Cerebellar nuclear complex (tissue), 1 donor: ENCODE measurements around the gene TAAR2.
"Not testable (repeated sequence)": the region's sequence is repeated elsewhere in the genome, so short reads cannot be mapped to it uniquely, and the experiment has no call there.

Experiments used
- DNase-seq, 2 experiments: peaks; one replicate each; lab custom pipeline; 2025; lab: John Stamatoyannopoulos, UW

Gene TAAR2, protein sequence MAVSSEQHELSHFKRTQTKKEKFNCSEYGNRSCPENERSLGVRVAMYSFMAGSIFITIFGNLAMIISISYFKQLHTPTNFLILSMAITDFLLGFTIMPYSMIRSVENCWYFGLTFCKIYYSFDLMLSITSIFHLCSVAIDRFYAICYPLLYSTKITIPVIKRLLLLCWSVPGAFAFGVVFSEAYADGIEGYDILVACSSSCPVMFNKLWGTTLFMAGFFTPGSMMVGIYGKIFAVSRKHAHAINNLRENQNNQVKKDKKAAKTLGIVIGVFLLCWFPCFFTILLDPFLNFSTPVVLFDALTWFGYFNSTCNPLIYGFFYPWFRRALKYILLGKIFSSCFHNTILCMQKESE

DNA sequence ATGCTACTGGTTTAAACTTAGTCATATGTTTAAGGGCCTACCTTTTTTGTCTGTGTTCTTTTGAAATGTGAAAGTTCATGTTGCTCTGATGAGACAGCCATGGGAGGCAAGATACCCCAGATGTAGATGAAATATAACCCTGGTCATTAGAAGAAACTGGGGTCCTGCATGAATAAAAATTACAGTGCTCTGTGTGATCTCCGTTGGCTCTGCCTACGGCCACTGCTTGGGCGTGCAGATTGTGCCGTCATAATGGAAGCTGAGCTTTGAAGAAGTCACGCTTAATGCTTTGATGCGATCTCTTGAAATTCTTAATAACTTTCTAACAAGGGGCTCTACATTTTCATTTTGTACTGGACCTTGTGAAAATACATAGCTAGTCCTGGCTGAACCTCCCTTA is at the start of gene TAAR2:
Gene TAAR2, minus strand, starts transcription at position 101 of the 400 bp plus-strand sequence. Its CDS starts 0 bp downstream, at position 101.
- DNase-seq: no peak

DNA sequence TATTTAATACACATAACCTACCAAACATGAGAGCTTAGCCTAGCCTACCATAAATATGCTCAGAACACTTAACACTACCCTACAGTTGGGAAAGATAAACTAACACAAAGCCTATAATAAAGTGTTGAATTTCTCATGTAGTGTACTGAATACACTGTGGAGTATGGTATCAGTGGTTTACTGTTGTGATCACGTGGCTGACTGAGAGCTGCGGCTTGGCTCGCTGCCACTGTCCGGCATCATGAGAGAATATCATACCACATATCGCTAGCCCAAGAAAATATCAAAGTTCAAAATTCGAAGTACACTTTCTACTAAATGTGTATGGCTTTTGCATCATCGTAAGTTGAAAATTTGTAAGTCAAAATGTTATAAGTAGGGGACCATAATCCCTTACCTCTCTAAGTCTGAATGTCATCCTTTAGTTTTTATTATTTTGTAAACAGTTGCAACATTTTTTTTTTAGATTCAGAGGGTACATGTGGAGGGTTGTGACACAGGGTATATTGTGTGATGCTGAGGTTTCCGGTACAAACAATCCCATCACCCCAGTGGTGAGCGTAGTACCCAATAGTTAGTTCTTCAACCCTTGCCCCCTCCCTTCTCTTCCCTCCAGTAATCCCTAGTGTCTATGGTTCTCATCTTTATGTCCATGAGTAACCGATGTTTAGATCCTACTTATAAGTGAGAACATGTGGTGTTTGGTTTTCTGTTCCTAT is 49.5 kb upstream of the TAAR2 start:
- no peak for DNase-seq

DNA sequence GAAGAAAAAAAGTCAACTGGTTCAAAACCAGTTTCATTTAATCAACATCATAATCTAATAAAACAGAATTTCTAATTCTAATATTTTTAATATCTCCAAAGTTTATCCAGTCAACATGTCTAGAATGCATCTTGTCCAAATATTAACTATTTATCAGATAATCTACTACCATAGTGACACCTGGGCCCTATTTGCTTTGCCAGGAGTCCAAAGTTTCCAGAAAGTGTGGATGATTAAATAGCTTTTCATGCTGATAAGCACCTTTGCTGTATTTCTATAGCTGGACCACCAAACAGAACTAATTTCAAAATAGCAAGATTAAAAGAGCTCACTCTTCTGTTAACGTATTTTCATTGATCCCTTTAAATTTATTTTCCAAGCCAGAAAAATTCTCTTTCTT is 47.2 kb upstream of the TAAR2 start:
- no peak for DNase-seq

DNA sequence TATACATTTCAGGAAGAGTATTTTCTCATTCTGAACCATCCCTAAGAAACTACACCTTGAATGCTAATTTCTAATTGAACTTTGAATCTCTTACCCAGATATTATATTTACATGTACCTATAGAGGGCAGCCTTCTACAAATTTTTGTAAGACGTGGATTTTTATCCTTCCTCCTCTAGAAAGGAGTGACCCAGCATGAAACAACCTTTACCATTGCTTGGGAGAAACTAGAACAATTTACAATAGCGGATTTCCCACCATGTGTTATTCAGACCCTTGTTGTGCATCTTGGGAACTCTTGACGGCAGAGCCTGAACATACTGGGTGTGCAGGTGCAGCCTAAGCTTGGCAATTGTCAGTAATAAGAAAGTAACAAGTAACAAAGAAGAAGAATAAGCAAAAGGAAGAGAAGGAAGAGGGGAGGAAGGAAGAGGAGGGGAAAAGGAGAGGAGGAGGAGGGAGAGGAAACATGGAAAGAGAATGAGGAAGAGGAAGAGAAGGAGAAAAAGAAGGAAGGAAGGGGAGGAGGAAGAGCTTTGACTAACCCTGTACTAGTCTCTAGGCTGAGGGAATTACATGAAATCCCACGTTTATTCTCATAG is 45.7 kb upstream of the TAAR2 start:
- DNase-seq: no peak

DNA sequence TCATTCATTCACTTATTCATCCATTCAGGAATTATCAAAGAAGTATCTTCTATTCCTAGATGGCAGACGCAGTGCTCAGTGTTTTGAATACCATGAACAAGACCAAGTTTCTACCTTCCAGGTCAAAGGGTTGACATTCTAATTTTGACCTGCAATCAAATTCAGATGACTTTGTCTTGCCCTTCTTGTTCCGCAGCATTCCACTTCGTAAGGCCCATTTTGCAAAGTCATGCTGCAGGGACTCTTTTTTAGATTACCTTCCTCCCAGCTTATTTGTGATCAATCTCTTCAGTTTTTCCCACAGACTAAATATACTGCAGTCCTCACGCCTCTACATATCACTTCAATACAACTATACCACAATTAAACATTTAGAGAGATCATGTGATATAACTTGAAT is 42.0 kb upstream of the TAAR2 start:
- DNase-seq: no peak

DNA sequence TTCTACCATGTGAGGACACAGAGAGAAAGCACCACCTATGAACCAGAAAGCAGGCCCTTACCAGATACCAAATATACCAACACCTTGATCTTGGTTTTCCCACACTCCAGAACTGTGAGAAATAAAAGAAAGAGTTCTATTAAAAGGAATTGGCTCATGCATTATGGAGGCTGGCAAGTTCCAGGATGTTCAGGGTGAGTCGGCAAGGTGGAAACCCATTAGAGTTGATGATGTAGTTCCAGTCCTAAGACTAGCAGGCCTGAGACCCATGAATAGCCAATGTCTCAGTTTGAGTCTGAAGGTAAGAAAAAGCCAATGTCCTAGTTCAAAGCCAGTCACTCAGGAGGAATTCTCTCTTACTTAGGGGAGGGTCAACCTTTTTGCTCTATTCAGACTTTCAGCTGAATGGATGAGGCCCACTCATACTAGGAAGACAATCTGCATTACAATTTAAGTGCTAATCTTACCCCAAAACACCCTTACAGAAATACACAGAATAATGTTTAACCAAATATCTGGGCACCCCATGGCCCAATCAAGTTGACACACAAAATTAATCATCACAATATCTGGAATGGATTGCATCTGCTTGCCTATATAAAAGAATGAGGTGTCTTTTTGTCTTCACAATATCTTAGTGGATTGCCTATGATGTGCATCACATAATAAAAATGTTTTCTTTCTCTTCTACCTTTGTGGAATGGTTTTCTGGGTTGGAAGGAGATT is 40.4 kb upstream of the TAAR2 start:
- DNase-seq: no peak

DNA sequence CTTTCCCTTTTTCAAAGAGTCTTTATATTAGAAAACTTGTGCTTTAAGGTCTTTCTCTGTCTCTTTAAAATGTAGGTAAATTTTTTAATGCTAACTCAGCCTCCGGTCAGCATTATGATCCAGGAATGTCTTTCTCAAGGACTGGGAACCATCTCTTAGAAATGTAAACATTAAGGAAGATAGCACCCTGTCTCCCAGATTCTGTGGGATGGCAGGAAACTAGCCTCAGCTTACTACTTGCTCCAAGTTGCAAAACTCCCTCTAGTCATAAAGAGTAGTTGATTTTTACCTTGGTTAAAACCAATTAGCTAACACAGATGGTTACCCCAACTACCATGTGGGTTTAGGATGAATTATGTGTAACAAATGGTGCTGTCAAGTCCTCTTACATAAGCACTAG is 39.6 kb upstream of the TAAR2 start:
- DNase-seq: no peak

DNA sequence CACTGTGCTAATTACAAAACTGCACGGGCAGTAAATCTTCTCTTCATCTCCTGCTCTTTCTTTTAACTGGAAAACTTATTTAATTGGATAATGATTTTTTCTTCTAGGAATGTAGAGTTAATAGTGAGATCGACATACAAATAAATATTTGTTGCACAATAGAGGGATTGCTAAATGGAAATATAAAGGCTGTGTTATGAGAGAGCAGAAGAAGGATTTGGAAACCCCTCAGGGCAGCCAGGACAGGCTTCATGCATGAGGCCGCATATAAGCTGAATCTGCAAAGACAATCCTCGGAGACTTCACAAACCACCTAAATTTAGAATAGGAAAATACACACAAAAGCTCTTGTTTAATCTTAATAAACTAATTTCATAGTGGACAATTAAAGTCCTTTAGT is 37.8 kb upstream of the TAAR2 start:
- no peak for DNase-seq

DNA sequence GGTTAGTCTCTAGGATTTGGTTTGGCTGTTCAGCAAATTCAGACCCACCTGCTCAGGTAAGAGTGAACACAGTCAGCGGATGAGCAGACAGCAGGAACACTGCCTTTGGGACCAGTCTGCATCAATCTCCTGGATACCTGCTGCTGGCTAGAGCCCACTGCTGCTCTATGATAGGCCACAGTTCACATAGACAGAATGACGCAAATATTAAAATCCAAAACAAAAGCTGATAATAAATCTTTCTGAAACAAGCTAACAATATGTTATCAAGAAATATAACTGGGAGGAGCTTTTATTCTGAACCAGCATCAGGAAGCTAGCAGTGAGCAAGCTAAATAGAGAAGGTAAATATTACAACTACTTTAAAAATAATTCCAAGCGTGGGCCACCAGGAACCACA is 35.0 kb upstream of the TAAR2 start, which contains the start of gene TAAR1:
Gene TAAR1, minus strand, starts transcription at position 101 of the 400 bp plus-strand sequence. CDS start 13,179 bp downstream, outside the sequence.
- DNase-seq: no peak

DNA sequence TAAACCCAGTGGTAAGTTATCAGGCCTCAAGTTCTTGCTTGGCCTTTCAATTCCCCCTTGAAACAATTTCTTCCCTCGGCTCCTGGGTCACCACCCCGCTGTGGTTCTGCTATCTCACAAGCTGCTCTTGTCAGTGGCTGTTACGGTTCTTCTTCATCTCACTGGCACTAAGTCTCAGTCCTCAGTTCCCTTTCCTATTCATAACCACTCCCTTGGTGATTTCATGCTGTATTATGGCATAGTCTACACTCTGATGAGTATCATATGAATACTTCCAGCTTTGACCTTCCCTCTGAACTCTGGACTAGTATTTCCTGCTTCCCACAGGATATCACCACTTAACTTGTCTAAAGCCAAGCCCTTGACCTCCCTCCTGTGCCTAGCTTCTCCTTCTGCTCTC is 27.0 kb upstream of the TAAR2 start:
- no peak for DNase-seq

DNA sequence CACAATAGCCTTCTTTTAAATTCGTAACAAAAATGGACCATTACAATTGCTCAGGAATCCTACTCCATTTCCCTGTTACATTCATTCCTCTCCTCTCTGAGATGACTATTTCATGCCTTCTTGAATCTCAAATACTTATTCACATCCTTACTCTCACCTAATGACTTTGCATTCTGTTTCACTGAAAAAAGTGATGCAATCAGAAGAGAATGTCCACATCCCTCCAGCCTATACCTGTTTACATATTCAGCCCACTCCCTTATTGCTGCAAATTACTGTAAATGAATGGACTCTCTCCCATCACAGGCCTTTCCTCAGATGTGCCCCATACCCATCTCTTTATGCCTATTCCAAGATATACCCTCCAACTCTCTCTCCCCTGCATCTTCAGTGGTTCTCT is 26.4 kb upstream of the TAAR2 start:
- no peak for DNase-seq

DNA sequence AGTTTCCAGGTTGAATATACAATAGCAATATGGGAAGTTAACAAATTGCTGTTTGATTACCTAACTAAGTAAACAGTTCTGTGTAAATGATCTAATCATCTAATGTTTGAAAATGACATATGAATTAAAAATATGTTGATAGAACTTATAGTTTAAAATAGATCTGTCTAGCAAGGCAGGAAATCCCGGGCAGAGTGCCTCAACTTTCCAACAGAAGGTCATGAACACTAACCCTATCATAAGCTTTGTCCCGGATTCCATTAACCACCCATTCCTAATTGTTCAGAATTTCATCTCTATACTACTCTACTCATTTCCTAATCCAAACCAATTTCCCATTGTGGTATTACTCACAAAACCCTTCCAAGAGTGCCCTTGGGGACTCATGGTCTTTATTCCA is 24.8 kb upstream of the TAAR2 start:
- DNase-seq: no peak

DNA sequence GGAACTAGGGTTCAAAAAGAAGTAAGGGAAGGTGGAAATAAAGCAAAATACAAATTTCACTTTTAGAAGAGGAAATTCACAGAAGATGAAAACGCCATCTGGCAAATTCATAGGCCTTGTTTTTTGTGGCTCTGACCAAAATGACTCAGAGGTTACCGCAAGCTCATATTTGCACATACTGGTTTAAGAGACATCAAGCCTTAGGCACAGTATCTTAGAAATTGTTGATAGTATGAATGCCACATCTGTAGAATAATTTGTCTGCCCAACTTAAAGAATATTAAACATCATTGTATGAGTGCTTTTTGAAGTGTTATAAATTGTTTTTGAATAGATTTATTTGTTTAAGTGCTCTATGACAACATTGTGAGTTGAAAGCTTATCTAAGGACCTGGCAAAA is 24.3 kb upstream of the TAAR2 start:
- DNase-seq: no peak

DNA sequence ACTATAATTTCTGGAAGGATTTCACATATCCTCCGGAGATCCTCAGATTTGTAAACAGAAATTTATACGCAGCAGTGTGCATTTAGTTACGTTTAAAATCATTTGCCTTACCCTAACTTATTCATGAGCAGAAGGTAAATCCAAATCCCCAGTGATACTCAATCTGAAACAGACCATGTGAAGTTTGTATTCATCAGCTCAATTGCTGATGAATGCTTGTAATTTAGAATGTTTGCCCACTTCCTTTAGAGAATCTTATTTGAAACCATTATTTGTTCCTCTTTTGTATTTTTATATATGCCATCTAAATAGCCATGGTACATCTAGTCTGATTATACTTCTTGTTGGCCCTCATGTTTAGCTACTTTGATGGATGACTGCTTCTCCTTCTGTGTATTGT is 19.5 kb upstream of the TAAR2 start:
- no peak for DNase-seq

DNA sequence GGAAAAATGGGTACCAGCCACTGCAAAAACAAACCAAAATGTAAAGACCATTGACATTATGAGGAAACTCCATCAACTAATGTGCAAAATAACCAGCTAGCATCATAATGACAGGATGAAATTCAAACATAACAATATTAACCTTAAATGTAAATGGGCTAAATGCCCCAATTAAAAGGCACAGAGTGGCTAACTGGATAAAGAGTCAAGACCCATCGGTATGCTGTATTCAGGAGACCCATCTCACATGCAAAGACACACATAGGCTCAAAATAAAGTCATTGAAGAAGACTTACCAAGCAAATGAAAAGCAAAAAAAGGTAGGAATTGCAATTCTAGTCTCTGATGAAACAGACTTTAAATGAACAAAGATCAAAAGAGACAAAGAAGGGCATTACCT is 13.1 kb upstream of the TAAR2 start:
- not testable (repeated sequence) for DNase-seq

DNA sequence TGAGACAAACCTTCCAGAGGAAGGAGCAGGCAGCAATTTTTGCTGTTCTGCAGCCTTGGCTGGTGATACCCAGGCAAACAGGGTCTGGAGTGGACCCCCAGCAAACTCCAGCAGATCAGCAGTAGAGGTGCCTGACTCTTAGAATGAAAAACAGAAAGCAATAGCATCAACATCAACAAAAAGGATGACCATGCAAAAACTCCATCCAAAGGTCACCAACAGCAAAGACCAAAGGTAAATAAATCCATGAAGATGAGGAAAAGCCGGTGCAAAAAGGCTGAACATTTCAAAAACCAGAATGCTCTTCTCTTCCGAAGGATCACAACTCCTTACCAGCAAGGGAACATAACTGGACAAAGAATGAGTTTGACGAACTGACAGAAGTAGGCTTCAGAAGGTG is 11.8 kb upstream of the TAAR2 start:
- DNase-seq: not testable (repeated sequence)

DNA sequence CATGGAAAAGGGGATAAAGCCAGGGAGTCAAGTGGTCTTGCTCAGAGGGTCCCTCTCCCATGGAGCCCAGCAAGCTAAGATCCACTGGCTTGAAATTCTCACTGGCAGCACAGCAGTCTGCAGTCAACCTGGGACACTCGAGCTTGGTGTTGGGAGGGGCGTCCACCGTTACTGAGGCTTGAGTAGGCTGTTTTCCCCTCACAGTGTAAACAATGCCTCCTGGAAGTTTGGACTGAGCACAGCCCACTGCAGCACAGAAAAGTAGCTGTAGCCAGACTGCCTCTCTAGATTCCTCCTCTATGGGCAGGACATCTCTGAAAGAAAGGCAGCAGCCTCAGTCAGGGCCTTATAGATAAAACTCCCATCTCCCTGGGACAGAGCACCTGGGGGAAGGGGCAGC is 11.2 kb upstream of the TAAR2 start:
- not testable (repeated sequence) for DNase-seq

DNA sequence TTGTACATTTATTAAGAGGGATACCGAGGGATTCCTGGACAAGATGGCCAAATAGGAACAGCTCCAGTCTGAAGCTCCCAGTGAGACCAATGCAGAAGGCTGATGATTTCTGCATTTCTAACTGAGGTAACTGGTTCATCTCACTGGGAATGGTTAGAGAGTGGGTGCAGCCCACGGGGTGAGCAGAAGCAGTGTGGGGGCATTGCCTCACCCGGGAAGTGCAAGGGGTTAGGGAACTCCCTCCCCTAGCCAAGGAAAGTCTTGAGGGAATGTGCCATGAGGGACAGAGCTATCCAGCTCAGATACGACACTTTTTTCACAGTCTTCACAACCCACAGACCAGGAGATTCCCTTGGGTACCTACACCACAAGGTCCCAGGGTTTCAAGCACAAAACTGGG is 10.7 kb upstream of the TAAR2 start:
- no peak for DNase-seq

DNA sequence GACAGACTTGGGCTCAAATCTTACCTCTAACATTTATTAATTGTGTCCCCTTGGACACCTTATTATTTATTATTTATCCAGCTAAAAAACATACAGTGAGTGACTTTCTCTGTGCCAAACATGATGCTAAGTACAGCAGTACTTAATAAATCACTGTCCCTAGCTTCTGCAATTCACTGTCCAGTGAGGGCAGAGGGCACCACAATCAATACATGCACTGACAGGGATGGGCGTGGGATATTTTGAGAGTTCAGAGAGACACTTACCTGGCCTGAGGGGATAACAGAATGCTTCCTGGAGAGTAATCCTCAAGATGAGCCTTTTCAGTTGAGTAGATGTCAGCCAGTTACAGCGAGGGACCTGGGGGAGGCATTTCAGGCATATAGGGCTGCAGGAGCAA is 9.3 kb upstream of the TAAR2 start:
- DNase-seq: no peak

DNA sequence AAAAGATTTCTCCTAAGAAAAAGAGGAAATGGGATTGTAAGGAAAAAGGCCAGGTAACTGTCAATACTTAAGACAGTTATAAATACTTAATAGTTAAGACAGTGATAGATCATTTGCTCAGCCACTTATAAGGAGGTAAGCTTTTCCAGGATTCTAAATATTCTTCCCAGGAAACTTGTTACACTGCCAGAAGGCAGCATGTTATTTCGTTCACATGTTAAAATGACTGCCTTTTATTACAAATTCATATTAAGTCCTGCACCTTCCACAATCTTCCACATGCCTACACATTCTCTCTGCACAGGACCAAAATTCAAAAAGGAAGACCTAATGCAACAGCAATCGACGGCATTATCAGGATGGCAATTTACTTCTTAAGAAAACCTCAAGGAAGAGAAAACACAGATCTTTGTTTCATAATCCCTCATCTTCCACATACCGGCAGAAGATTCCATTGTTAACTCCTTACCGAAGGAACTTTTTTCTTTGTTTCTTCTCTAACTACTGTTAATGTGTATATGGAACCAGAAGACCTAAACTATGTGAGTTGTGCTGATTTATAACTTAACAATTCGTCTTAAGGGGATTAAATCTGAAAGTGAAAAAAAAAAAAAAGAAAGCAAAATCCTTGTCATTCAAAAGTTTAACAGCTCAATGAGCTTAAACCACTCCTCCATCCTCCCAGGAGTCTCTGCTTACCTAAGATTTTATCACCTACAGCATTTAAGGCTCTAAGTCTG is 799 bp downstream of the TAAR2 start:
- DNase-seq: no peak

DNA sequence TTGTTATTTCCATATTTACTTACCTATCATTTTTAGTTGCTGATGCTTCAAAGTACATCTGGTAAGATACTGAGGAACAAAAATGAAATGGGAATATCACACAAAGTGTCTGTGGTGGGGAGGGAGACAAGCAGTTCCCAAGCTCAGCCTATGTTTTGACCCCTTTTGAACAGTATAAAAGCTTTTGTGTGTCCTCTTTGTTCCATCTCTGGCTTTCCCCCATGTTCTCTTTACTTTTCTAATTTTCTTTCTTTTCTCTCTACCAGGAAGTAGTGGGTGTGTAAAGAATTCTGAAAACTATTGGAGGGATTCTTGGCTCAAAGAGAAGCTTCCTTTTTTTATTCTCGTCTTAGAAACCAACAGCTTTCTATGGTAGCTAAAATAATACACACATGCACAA is 7.4 kb downstream of the TAAR2 start:
- DNase-seq: no peak

DNA sequence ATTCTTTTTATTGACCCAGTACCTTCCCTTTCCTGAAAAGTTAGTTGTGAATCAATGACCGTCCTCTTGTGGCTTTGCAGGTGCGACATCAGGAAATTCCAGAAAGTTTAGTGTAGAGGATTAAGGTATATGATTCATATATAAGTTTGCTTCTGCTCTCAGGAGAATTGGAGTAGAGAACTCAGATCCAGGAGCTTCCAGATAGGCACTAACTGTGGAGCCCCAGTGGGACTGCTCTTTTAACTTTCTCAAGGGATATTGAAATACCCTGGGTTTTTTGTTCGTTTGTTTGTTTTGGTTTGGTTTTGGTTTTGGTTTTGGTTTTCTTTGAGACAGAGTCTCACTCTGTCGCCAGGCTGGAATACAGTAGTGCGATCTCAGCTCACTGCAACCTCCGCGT is 9.5 kb downstream of the TAAR2 start:
- DNase-seq: no peak
